Hematopoietic multipotent progenitor cell treated with erythropoietin and hydrocortisone succinate and interleukin-3 and kit ligand, for 8 days (in vitro differentiated cells): ENCODE data around the gene AGFG2.
A peak's percentile ranks its signal among the peaks of the same experiment; 100 is the strongest.
"Not testable (repeated sequence)": the region's sequence is repeated elsewhere in the genome, so short reads cannot be mapped to it uniquely, and the experiment has no call there.

Experiments used
- DNase-seq: peaks from one replicate; pipeline ENCODE4 v3.0.0-alpha.2; 2015

AGFG2 gene

DNA sequence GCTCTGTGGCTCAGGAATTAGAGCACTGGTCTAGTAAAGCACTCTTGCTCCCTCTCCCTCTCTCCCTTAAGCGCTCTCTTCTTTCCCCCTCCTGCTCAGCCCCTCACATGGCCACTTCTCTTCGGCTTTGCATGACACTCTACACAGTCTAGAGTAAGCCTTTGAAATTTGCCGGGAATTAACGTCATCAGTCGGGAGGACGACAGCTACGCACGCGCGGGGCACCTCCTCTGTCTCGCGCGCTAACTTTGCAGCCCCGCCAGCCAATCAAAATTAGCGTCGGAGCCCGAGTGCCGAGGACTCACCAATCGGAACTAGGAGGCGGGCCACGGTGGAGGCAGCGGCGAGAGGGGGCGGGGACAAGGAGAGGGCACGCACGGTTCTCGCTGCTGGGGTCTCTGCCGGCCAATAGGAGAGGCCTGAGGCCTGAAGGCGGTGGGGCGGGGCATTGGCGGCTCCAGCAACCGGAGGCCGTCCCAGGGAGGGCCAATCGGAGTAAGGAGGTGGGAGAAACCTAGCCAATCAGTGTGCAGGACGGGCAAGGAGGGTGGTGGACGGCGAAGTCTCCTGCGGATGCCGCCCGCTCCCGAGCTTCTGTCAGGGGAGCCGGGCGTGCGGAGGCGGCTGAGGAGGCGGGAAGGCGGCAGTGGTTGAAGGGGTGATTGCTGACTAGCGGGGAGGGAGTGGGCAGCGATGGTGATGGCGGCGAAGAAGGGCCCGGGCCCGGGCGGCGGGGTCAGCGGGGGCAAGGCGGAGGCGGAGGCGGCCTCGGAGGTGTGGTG lies at the start of gene AGFG2:
Gene AGFG2 (plus strand): TSS at position 550 of the 782 bp plus-strand sequence. CDS start 144 bp downstream, at position 694.
- peak; percentile 100 for DNase-seq

- peak; percentile 92 for DNase-seq
Measured at GRCh38 chr7:100489824-100490223, 49.2 kb upstream of the AGFG2 start.

DNA sequence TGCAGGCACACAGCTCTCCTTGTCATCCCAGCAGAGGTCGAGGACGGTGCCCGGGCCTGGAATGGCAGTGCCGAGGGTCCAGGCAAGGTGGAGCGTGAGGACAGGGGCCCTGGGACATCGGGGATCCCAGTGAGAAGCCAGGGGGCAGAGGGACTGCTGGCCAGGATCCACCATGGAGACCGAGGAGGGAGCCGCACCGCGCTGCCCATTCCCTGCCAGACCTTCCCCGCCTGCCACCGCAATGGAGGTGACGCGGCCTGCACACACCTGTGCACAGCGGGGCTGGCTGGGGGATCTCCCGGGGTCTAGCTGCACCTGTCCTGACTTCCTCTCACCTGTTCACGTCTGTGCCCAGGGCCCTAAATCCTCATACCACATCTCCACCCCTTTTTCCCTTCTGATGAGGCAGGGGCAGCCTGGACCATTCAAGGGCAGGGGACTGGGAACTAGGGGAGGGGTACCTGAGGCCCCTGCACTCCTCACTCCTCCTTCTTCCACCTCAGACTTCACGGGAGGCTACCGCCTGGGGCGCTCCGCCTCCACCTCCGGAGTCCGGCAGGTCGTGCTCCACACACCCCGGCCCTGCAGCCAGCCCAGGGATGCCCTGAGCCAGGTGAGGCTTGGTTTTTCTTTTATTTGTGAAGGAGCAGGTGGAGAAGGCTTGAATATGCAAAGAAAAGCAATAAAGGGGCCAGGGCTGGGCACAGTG lies 48.4 kb upstream of the AGFG2 start:
- no peak for DNase-seq

GRCh38 chr7:100491192-100491578 lies 47.8 kb upstream of the AGFG2 start:
- no peak for DNase-seq

DNA sequence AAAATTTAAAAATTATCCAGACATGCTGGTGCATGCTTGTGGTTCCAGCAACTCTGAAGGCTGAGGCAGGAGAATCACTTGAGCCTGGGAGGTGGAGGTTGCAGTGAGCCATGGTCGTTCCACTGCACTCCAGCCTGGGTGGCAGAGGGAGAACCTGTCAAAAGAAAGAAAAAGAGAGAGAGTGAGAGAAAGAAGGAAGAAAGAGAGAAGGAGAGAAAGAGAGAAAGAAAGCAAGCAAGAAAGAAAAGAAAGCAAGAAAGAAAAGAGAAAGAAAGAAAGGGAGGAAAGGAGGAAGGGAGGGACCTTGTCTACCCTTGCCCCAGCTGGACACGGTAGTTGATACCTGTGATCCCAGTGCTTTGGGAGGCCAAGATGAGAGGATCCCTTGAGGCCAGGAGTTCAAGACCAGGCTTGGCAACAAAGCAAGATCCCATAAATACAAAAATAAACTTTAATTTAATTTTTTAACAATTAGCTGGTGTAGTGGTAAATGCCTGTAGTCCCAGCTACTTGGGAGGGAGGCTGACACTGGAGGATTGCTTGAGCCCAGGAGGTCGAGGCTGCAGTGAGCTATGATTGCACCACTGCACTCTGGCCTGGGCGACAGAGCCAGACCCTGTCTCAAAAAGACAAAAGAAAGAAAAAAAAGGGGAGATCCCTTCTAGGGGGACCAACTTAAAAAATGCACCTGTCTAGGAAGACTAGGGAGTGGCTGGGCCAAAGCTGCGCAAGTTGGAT lies 46.1 kb upstream of the AGFG2 start:
- DNase-seq = no peak

GRCh38 chr7:100493476-100494264 lies 45.3 kb upstream of the AGFG2 start:
- peak; percentile 59 for DNase-seq

GRCh38 chr7:100496509-100496908 lies 42.5 kb upstream of the AGFG2 start:
- no peak for DNase-seq

GRCh38 chr7:100500743-100501142 lies 38.3 kb upstream of the AGFG2 start:
- DNase-seq = not testable (repeated sequence)

GRCh38 chr7:100504031-100504430 lies 35.0 kb upstream of the AGFG2 start:
- DNase-seq = not testable (repeated sequence)

DNA sequence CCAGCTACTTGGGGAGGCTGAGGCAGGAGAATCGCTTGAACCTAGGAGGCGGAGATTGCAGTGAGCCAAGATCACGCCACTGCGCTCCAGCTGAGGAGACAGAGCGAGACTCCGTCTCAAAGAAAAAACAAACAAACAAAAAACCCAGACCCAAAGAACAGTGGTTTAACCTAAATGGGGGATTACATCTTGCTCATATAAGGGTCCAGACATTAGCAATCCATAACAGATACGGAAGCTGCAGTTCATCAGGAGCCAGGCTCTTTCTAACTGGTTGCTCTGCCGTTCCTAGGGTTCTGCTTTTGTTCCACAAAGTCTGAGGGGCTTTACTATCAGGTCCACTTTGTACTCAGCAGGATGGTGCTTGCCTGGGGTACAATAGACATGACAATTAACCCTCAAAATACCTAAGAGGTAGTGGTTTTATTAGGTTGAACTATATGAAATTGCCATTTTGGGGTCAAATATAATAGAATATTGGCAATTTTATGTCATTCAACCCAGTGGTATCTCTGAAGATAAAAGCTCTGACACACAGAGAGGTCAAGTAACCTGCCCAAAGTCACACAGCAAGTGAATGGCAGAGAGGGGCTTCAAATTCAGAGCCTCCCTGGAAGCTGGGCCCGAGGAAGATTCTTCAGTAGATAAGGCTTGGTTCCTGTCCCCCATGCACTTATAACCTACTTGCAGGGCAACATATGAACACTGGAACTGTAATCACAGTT lies 34.0 kb upstream of the AGFG2 start:
- no peak for DNase-seq

DNA sequence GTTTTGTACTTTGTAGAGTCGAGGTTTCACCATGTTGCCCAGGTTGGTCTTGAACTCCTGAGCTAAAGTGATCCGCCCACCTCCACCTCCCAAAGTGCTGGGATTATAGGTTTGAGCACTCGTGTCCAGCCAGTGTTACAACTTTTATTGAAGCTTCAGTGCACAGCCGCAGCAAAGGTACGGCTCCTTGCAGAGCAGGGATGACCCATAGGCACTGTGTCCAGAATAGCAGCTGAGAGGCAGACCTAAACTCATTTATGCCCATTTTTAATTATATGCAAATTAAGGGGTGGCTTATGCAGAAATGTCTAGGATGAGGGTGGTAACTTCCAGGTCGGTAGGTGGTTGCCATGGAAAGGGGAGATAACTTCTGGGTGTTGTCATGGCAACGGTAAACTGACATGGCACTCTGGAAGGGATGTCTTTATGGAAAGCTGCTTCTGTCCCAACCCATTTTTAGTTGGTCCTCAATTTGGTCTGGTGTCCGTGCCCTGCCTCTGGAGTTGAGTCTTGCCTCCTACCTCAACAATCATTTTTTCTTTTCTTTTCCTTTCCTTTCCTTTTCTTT lies 32.6 kb upstream of the AGFG2 start:
- peak; percentile 70 for DNase-seq

DNA sequence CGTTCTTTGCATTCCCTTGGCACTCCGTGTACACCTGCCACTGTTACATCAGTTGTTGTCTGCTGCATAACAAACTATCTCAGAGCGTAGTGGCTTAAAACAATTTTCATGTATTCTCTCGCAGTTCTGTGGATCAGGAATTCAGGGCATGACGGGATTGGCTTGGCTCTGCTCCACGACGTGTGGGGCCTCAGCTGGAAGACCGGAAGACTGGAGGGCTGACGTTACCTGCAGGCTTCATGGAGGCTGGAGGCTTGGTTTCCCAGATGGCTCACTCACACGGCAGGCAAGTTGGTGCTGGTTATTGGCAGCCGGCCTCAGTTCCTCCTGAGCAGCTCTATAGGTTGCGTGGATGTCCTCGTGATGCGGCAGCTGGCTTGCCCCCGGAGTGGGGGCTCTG lies 29.8 kb upstream of the AGFG2 start:
- no peak for DNase-seq

GRCh38 chr7:100510437-100511239 lies 28.4 kb upstream of the AGFG2 start:
- DNase-seq = peak; percentile 99

DNA sequence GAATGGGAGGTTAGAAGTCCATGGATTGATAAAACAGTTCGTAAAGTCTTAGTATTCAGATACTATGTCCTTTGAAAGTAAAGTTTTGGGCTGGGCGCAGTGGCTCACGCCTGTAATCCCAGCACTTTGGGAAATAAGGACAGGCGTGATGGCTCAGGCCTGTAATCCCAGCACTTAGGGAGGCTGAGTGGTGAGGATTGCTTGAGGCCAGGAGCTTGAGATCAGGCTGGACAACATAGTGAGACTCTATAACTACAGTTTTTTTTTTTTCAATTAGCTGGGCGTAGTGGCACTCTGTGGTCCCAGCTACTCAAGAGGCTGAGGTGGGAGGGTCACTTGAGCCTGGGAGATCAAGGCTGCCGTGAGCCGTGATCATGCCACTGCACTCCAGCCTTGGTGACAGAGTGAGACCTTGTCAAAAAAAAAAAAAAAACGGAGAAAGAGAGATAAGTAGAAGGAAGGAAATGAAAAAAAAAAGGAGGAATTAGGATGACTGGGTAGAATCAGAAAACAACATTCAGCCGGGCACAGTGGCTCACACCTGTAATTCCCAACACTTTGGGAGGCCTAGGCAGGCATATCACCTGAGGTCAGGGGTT lies 25.7 kb upstream of the AGFG2 start:
- DNase-seq = peak; percentile 77

- DNase-seq = no peak
Measured at GRCh38 chr7:100515072-100515532, 23.9 kb upstream of the AGFG2 start.

- peak; percentile 95 for DNase-seq
Measured at GRCh38 chr7:100516135-100516812, 22.7 kb upstream of the AGFG2 start.

GRCh38 chr7:100517305-100517704 lies 21.7 kb upstream of the AGFG2 start:
- DNase-seq = no peak

GRCh38 chr7:100519580-100519979 lies 19.4 kb upstream of the AGFG2 start:
- DNase-seq = no peak

DNA sequence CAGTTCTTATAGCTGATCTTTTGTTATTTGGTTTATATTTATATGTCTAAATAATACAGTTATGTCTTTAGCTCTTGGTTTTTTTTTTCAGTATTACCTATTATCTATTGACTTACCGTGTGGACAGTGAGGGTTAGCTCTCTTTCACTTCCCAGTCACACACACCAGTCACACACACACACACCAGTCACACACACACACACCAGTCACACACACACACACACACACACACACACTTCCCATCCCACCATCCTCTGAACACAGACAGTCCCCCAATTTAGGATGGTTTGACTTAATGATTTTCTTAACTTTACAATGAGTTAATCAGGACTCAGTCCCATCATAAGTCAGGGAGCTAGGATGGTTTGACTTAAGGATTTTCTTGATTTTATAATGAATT lies 18.9 kb upstream of the AGFG2 start:
- DNase-seq = no peak

DNA sequence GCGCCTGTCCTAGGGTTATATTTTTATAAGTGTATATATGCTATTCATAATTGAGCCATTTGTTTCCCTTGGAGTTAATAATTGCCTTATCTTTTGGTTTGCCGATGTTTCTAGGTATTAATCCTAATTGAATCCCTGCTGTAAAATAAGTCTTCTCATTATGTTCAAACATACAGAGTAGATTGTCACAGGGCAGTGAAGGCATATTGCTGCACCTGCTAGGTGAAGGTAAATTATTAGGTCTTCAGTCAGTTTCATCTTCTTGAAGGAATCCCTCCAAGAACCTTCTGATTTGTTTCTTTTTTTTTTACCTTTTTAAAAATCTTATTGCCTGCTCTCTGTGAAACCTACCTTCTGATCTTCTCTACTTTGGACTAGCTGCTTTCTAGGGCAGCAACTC lies 17.9 kb upstream of the AGFG2 start:
- no peak for DNase-seq
